NCI-H460 (cell line): ENCODE results near the gene NLGN4X. TPM values are rescaled to one million over a fixed set of nuclear protein-coding genes. Genes with fewer than 3 reads are reported as not detected.

Experiments used
- DNase-seq: peaks from one replicate; pipeline ENCODE4 v3.0.0-alpha.2; 2016; ENCODE audit warnings: low read depth; ENCODE audit errors: extremely low read depth
- small RNA-seq, 2 experiments: library from RNA; depleted of rRNA; stranded (forward); fragments of <200 nt; gene quantifications; one replicate each; pipeline ENCODE3, GENCODE V24; 2014
- total RNA-seq: library from RNA; depleted of rRNA; stranded (reverse); fragments of >200 nt; shearing (Covaris generic); gene quantifications from 2 replicates; pipeline ENCODE4 v1.2.3, GENCODE V29; 2014

The NLGN4X gene
- total RNA-seq, 1 experiment from 2014 or later: not detected

DNA sequence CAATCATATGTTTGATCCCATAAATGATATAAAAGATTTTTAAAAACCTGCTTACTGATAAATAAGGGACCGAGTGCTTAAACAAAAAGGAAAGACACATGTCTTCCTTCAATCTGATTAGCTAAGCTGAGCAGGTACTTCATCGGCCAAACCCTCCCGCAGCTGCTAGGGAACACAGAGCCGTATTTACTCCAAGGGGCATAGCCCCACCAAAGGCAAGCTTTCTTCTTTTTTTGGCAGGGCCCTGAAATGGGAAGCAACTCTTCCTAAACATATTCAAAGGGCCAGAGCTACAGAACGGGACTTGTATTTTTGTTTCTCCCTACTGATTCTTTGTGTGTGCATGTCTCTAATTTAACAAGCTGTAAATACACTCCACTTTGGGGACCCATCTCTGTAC lies 337.3 kb downstream of the NLGN4X start:
- no peak for DNase-seq

DNA sequence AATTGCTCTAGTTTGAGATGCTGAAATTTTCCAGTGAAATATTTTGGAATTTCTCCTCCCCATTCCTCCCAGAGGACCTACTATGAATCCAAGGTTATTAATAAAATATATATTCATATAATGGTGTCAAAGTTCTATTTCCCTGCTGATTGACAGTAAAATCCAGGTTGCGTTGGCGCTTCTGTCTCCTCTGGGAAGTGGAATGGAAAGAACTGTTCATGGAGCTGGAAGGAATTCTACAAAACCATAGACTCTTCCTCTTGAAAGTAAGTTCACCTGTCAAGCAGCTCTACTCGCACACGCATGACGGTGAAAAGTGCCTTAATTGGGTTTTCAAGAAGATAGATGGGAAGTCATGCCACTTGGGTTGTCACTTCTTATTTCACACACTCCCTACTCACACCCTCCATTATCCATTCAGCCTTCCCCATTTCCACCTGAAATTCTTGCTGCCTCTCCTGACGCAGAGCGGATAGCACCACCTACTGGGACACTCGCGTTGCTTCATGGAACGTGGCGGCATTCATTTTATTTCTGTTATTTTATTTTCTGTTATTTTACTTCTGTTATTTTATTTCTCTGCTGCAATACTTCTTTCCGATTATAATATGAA lies 351.6 kb downstream of the NLGN4X start:
- no peak for DNase-seq

DNA sequence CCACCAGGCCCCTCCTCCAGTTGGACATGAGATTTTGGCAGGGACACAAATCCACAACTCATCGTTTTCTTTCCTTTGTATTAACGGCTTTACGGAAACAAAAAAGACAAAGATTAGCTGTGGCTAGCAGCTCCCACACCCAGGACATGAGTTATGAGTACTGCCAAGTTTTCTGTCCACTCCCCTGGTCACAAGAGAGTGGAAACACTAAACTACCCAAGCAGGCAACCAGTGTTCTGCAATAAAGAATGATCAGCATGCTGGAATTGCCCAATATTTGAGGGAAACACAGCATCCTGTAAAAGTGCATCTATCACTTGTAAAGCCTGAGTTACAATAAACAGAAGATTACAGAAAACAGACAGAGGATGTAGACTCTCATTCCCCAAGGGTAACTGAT lies 358.4 kb downstream of the NLGN4X start:
- DNase-seq: no peak

DNA sequence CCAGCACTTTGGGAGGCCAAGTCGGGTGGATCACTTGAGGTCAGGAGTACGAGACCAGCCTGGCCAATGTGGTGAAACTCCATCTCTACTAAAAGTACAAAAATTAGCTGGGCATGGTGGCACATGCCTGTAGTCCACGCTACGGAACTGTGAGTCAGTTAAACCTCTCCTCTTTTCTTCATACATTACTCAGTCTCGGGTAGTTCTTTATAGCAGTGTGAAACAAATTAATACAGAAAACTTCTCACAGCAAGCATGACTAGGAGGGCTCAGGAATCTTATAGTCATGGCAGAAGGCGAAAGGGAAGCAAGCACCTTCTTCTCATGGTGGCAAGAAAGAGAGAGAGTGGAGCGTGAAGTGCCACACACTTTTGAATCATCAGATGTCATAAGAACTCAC lies 358.9 kb downstream of the NLGN4X start:
- no peak for DNase-seq

DNA sequence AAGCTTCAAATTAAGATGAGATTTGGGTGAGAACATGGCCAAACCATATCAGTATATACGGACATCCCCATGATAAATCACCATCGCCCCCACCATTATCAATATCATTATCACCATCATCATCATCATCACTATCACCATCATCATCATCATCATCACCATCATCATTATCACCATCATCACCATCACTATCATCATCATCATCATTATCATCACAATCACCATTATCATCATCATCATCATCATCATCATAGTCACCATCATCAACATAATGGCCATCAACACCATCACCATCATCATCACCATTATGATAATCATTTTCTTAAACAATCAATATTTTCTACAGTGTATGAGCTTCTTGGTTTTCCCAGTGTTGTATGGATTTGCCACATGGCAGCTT lies 360.9 kb downstream of the NLGN4X start:
- no peak for DNase-seq

DNA sequence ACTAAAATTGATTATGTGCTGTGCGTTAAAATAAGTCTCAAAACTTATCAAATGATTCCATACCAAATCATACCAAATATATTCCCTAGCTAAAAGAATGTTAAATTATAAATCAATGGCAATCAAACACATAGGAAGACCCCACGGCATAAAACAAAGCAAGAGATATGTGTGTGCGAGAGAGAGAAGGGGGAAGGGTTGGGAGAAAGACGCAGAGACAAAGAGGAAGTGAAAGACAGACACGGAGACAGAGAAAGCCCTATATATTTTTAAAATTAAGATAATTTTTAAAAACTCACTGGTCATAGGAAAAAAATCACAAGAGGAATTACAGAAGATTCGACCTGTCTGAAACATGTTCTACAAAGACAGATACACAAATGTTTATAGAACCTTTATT lies 371.4 kb downstream of the NLGN4X start:
- DNase-seq: no peak

DNA sequence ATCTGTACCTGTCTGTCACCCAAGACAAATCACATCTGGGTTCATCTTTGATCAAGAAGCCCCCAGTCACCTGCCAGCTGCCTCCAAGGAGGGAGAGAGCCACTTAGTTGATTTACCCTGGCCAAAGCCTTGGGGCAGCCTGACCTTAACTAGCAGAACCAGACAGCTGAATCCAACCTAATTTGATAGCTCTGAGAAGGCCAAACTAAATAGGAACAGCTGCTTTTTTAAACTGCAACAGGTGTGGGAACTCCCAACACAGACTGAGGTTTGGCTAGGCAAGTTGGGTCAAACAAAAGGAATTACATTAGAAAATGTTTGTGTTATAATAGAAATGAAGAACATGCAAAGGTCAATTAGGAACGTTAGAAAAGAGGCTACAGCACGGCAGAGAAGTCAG lies 375.7 kb downstream of the NLGN4X start:
- DNase-seq: no peak

DNA sequence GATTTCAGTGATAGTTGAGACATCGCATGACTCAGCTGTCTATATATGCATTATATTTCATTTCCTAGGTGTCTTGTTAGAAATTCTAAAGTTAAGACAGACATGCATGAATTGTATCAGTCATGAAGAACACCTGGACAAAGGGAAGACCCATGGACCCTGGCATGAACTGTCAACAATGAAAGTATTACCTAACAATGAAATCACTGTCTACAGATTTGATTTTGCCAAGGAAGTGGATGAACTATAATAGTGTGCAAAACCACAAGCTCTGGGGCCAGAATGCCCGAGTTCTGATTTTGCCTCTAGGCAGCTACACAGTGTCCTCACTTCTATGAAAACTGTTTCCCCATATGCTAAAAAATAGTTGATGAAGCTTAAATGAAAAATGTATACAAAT lies 386.1 kb downstream of the NLGN4X start:
- no peak for DNase-seq

Small RNA genes within 50 kb of the gene (small RNA-seq; reads per million reads assigned to genes)
- gene RF00322: 0 reads per million in 2 experiments
